NCI-H1417 treated with DMSO at 0.1 percent for 48 hours (cell line): ENCODE results near the gene BUB3.

Experiments
- DNase-seq: peaks from one replicate; lab custom pipeline; 2025; lab: John Stamatoyannopoulos, UW

BUB3 gene

GRCh38 chr10:123140983-123141390 lies 13.2 kb upstream of the BUB3 start:
- DNase-seq: no peak

DNA sequence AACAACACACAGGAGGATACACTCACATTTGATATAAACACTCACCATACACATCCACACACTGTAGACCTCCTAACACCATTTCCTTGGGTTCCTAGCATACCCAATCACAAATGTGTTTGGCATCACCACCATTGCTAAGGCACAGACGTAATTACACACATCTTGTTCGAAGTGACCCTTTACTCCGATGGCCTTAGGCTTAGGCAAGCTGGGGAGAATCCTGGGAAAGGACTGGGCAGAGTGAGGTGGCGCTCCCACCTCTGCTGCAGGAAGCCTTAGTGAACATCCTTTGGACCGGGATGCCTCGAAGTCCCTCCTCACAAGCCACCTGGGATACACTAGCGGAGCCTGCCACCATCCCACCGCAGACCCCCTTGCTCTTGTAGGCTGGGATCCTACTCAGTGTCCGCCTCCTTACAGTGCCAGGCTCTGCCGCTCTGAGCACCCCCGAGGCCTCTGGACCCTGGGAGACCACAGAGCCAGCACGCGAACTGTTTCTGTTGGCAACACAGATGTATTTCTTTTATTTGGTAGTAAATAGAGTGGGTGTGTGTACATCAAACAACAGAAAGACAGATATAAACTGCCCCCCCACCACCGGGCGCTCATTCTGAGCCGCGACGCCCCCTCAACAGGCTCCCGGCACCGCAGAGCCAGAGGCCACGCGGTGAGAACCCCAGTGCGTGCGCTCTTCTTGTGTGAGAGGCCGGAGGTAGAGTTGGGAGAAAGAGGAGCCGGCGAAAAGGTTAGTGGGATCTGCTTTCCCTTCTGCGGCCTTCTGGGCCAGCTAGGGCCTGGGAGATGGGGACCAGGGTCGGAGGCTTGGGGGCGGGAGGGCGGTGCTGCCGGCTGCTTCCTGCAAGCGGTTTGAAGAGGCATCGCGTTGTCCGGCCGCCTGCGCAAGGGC lies 12.2 kb upstream of the BUB3 start:
- no peak for DNase-seq

DNA sequence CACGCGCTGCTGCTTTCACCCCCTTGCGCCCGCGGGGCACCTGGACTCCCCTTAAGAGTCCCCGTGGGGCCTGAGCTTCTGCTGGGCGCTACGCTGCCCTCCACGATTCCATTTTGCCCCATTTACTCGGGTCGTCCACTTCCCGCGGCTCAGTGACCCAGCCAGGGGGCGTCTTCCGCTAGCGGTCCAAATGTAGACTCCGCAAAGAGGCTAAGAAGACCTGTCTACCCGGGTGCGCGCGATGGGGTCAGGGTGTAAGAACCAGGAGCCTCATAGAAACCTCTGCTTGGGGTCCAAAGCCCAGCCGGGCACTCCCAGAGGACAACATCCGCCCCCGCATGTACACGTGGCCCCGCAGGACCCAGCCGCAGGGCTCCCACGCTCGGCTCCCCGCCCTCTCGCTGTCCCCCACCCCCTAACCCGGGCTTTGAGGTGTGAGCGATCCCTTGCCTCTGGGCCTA lies 11.5 kb upstream of the BUB3 start:
- no peak for DNase-seq

GRCh38 chr10:123143162-123143824 lies 10.9 kb upstream of the BUB3 start:
- DNase-seq: no peak

DNA sequence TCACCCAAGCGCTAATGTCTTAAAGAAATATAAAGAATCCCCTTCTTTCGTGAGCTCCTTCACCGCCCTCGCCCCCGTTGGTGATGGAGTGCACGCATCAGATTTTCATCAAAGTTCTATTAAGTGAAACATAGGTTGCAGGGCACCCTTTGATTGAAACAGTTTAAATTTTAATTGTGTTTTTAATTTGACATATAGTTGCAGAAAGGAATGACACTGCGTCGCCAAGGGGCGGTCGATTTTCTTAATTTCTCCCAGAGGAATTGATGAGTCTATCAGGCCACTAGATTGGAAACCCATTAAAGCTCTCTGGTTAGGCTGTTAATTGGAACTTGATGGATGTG lies 10.4 kb upstream of the BUB3 start:
- DNase-seq: no peak

GRCh38 chr10:123144697-123145541 lies 9.3 kb upstream of the BUB3 start:
- DNase-seq: no peak

DNA sequence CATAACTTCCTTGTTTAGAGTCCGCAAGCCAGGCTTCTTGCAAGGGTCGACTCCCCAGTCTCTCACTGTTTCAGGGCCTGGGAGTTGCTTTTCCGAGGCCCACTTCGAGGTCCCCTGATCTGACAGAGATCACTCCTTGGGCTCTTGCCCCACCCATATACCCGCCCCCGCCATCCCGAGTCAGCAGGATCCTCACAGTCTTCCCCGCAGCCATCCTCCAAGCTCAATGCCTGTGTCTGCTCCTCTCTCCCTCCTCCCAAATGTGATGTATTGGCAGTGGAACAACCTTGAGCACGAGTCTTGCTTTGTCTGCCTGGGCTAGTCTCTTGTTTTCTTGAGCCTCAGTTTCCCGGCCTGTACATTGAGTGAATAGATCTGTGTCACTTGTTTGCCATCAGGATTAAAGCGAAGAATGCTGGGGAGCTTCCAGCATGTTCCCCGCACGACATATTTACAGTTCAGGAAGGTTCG lies 8.6 kb upstream of the BUB3 start:
- DNase-seq: no peak

DNA sequence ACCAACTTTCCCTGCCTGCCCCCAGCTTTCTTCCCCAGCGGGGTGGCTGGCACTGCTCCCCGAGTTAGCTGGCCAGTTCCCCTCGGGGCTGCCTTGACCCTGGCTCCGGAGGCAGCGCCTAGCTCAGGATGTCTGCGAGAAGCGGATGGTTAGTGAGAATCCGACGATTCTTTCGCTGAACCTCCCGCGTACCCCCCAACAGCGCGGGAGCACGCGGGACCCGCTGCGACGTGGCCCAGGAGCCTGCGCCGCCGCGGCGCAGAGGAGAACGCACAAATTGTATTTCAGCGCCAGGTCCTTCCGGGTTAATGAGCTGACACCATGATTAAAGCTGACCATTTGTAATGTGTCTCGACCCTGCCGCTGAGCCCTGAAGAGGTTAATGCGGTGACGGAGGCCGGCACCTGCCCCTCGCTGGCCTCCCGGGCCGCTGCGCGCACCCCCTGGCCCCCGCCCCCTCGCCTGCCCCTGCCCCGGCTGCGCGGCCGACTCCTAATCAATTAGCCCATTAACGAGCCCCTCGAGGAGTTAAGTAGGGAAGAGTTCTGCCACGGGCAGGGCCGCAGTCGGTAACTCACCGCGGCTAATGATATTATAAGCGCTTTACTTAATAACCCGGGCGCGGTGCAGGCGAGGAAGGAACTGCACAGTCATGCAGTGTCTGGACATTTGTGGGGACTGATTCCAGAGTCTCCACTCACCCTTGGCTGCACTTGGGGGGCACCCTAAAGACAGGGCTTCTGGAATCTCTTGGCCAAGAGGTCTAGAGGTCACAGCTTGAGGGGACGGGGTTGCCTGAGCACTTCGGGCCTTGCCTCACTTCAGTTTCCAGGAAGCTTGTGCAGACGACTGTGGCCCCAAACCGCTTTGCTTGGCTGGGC lies 7.9 kb upstream of the BUB3 start:
- DNase-seq: no peak

GRCh38 chr10:123146894-123147634 lies 7.1 kb upstream of the BUB3 start:
- no peak for DNase-seq

GRCh38 chr10:123147635-123148413 lies 6.4 kb upstream of the BUB3 start, which contains the start of gene HMX2:
TSS of gene HMX2 (plus strand) at chr10:123148136. CDS start at chr10:123148379, 243 bp downstream.
- DNase-seq: no peak

DNA sequence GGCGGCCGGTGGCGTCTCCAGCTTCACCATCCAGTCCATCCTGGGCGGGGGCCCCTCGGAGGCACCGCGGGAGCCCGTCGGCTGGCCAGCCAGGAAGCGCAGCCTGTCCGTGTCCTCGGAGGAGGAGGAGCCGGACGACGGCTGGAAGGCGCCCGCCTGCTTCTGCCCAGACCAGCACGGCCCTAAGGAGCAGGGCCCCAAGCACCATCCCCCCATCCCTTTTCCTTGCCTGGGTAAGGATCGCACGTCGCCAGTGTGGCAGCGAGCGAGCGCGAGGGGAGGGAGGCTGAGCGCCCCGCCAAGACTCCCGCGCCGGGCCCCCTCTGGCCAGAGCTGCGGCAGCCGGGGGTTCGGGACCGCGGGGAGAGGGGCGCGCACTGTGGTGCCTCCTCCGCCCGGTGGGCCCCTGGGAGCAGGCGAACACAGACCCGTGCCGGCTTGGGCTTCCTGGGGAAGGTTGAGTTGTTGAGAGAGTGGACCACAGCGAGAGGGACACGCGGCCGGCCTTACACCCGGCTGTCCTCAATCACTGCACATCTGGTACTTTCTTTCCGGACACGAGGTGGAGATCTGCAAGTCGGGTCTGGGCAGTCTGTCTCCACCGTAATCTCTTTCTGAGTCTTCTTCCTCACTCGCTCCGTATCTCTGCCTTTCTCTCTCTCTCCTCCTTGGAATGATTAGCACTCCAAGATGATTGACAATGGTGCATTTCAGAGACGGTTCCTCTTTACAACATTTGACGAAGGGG lies 5.6 kb upstream of the BUB3 start:
- DNase-seq: no peak

GRCh38 chr10:123149162-123149567 lies 5.0 kb upstream of the BUB3 start:
- no peak for DNase-seq

- no peak for DNase-seq
Observed at GRCh38 chr10:123149568-123150270, 4.5 kb upstream of the BUB3 start.

GRCh38 chr10:123150271-123150985 lies 3.8 kb upstream of the BUB3 start:
- no peak for DNase-seq

DNA sequence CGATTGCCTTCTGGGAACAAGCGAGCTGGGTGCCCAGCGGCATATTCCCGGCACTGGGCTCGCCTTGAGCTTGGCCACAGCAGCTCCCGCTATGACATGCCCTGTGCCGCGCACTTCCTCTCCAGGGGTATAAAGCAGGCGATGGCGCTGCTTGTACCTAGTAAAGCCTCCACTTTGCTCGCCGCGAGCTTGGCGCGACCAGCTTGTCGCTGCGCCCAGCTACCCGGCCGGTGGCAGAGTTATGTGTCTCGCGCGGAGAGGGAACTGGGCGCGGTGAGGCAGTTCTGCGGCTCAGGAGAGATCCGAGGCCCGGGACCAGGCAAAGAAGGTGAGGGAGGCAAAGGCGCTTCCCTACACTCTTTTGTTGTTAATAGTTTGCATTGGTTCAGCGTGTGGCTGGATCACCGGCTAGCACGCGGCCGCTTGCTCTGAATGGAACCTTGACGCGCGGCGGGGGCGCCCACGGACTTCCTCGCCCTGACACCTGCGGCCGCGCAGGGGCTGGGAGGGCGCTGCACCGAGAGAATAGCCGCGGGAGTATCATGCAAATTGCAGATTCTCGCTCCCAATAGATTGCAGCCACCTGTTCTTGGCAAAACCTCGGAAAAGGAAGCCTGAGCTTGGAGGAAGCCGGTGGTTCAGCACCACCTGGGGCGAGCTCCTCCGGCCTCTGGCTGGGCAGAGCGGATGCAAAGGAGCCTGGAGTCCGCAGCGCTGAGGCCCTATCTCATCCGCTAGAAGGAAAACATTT lies 3.0 kb upstream of the BUB3 start:
- no peak for DNase-seq

GRCh38 chr10:123151737-123152135 lies 2.5 kb upstream of the BUB3 start:
- no peak for DNase-seq
